GM21717 (cell line): ENCODE results near the gene MXI1.
"Not testable (repeated sequence)": the region's sequence is repeated elsewhere in the genome, so short reads cannot be mapped to it uniquely, and the experiment has no call there.

ENCODE experiments used
- ATAC-seq: cut with Tn5 transposase; IDR thresholded peaks from one replicate; pipeline ENCODE4 v1.9.1; 2021; ENCODE audit warnings: mild to moderate bottlenecking, moderate library complexity; ENCODE audit not compliant: unreplicated experiment

MXI1 gene

GRCh38 chr10:110181451-110181850, 26.0 kb upstream of the MXI1 start:
- ATAC-seq = no peak

DNA sequence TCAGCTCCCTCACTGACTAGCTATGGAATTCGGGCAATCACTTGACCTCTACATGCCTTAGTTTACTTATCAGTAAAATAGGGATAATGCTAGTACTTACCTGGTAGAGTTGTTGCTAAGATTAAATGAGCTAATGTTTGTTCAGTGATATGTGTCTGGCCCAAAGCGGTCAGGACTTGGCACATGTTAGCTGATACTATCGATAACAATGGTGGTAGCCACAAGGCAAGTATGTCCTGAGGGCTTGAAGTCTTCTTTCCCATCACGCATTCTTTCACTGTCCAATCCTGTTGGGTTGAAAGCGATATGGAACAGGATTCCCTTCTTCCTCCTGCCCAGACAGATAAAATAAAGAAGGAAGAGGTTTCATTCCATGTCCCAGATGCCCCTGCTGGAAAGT, 25.5 kb upstream of the MXI1 start:
- no peak for ATAC-seq

GRCh38 chr10:110184398-110184797, 23.0 kb upstream of the MXI1 start:
- no peak for ATAC-seq

GRCh38 chr10:110185646-110186182, 21.7 kb upstream of the MXI1 start:
- not testable (repeated sequence) for ATAC-seq

DNA sequence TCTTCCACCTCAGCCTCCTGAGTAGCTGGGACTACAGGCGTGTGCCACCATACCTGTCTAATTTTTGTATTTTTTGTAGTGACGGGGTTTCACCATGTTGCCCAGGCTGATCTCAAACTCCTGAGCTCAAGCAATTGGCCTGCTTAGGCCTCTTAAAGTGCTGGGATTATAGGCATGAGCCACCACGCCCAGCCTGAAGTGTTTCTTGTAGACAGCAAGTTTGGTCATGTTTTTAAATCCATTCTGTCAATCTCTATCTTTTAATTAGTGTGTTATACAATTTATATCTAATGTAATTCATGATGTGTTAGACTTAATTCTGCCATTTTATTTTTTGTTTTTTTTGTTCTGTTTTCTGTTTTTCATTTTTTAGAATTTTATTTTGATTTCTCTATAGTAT, 17.2 kb upstream of the MXI1 start:
- ATAC-seq = no peak

DNA sequence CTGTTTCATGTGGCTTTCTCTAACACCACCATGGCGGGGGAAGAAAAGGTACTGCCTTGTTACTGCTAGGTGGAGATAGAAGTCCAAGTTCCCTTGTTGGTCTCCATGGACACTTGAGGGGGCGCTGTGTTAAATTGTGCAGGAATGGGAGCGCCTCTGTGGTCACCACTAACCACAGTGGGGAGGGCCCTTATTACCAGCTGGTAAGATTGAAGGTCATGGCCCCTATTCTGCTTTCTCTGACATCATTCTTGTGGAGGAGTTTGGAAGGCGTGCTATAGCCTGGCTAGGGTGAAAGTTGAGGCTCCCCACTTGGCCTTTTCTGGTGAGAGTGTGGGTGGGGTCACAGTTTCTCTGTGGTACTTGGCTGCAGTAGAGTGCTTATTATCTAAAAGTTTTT, 14.9 kb upstream of the MXI1 start:
- ATAC-seq = peak; percentile 75

DNA sequence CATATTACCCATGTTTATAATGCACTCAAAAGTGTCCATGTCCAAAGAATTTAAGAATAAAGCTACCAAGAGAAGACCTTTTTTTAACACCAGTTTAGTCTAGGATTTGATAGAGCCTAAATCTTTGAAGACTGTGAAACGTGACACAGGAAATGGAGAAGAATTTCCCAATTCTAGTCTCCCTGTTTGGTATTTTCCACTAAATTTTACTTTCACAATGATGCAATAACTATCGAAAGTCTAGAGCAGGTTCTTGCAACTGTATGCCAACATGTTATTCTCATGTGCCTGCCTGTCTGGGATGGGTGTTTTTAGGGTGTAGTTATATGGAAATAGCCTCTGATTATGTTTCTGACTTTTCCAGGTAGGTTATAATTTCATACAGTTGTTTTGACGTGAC, 6.9 kb upstream of the MXI1 start:
- no peak for ATAC-seq

DNA sequence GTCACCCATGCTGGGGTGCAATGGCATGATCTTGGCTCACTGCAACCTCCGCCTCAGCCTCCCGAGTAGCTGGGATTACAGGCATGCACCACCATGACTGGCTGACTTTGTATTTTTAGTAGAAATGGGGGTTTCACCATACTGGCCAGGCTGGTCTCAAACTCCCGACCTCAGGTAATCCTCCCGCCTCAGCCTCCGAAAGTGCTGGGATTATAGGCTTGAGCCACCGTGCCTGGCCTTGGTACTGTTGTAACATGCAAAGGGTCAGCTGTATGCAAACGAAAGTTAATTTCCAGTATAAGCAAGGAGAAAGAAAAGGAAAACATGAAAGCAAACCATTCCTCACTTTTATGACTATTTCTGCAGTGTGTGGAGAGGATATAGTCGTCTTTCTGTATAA, 6.4 kb upstream of the MXI1 start:
- not testable (repeated sequence) for ATAC-seq

GRCh38 chr10:110203500-110204455, 3.6 kb upstream of the MXI1 start:
- no peak for ATAC-seq

DNA sequence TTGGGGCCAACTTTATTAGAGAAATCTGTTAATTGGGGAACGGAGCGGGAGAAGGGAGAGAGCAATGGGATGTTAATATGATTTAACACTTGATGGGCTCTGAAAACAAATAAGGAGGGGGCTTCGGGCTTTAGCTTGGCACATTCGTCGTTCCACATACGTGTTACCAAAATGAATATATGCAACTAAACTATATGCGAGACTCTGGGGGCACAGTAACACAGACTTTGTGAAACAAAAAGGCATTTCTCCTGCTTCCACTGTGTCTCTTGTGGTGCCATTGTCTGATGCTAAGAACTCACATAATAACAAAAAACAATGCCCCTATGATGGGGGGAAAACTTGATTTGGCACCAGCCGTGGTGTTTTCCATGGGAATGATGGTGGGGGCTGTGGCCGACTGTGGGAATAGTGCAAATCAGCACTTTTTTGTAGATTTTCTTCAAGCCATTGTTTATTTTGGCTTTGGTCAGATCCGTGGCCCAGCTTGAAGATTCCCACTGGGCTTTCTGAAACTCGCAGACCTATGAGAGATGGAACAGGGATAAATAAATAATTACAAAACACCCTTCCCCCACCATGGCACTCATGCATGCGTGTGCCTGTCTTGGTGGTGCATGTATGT, 2.2 kb upstream of the MXI1 start:
- no peak for ATAC-seq

DNA sequence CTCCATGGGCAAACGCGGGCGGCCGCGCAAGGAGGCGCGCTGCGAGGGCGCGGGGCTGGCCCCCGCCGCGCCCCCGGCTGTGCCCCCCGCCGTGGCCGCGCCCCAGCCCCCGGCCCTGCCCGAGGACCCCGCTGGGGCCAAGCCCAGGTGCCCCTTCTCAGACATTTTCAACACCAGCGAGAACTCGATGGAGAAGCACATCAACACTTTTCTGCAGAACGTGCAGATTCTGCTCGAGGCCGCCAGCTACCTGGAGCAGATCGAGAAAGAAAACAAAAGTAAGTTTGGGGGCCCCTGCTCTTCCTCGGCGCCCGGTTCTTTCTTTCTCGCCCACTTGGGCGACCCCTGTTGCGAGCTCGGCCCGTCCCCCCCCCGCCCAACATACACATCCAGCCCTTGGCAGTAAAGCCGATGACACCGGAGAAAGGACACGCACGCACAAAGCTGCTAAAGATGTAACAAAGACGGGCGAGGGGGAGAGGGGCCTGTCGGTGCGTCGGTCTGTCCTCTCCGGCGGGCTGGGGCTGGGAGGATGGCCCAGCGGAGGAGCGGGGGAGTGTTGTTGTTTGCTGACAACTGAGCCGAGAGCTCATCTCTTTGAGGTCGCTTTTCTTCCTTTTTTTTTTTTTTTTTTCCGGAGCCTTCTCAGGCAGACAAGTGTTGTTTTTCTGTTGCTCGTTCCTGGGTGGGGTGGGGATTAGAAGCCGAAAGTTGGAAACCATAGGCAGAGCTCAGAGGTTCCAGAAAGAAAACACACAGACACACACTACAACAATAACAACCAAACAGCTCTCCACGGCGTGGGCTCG, 604 bp downstream of the MXI1 start:
- ATAC-seq = no peak

GRCh38 chr10:110208614-110209453, 1.4 kb downstream of the MXI1 start:
- no peak for ATAC-seq

DNA sequence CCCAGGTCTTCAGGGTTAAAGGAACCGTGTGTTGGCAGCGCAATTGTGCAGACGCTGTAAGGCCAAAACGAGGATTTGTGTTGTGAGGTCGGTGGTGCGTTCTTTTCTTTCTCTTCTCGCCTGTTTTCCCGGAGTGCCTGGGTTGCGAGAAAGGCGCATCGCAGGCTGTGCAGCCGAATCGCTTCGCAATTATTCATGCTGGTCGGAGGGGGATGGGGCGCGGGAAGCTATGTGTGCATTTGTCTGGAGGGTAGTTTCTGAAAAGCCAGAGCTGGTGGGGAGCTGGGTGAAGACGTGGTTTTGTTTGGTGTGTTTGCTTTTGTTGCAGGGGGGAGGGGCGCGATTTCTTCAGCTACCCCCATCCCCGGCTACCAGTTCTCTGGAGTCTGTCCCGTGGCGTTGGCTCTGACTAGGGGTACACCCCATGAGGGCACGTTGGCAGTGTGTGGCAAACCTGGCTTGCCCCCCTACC, 2.1 kb downstream of the MXI1 start:
- no peak for ATAC-seq

DNA sequence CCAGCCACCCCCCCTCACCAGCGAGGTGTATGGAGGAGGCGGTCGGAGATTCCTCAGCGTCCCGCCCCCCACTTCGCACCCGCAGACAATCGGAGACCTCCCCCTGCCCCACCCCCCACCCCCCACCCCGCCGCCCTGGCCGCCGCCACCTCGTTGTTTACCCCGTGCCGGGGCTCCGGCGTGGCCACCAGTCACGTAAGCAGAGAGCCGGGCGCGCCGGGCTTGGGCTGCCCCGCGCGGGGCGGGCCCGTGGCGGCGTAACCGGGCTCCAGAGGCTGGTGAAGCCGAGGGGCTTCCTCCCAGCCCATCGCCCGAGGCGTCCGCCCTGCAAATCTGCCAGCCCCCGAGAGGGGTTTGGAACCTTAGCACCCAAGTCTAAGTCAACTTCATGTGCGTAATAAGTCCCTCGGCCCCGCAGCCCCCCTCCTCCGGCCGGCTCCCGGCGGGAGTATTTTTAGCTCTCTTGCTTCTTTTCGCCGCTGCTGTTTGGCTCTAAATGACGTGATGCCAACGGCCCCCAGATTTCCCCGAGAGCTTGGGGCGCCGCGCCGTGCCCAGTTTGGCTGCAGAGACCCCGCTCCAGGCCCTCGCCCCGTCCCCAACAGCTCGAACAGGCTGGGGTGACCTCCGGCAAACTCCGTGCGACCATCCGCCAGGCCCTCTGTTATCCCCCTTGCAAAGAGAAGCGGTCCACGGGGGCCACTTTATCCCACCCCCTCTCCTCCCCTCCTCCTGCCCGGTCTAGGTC, 2.7 kb downstream of the MXI1 start:
- no peak for ATAC-seq

DNA sequence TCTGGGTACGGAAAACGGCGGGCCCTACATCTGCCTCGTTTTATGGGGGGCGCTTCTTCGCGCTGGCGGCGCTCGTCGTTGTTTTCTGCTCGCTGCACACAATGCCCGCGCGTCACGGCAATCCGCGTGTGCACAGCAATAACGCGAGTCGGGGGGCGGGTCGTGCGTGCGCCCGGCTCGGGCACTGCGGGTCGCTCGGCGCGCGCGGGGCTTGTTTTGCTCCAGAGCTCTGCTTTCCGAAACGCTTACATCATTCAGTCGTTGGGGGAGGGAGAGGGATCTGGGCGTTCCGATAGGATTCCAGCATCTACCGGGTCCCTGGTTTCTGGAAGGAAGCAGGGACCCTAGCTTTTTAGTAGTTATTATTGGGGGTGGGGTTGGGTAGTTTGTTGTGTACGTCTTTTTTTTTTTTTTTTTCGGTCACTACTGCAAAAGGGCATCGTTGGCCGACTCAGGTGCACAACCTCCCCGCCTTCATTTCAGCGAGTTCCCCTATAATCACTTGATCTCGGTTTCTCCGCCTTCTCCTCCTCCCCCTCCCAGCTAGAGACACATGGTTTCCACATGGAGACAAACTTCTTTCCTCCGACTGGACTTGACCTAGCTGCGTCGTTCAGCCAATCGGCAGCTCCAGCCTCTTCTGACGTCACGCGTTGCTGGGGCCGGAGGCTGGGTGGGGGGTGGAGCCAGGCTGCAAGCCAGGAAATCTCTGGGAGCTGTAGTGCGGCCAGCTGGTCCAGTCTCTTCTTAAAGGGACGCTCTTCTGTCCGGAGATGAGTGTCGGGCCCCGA, 3.5 kb downstream of the MXI1 start:
- peak; percentile 69 for ATAC-seq

- ATAC-seq = no peak
These were observed 4.0 kb downstream of the MXI1 start for GRCh38 chr10:110211465-110211843.

DNA sequence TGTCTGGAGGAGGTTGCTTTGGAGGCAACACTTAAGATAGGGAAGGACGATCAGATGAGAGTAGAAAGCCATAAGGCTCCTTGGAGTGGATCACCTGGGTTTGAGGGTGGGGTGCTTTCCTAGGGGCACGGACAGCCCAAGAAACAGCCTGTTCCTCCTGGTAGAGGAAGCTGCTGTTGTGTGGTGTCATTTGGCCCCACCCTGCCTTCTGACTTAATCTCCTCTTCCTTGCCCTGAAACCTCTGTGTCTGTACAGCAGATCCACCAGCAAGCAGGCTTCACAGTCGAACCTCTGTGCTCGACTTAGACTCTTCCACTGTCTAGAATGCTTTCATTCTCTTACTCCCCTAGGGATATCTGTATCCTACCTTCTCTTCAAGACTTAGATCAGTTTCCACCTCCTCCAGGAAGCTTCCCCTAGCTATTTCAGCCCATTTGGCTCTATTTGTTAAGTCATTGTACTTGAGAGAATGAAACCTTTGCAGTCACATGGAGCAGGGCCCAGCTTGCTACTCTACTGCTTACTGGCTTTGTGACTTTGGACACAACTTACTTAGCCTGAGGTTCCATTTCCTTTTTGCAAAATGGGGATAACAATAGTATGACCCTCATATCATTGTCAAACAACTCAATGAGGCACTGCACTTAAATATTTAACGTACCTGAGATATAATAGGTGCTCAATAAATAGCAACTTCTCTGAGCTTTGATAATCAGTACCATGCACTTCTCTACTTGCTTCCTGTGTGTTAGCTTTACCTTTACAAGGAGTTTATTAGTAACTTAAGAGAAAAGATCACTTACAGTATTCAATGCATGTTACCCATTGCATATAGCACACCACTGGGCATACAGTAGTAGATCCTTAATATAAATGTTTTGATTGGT, 5.0 kb downstream of the MXI1 start:
- ATAC-seq = peak; percentile 15

DNA sequence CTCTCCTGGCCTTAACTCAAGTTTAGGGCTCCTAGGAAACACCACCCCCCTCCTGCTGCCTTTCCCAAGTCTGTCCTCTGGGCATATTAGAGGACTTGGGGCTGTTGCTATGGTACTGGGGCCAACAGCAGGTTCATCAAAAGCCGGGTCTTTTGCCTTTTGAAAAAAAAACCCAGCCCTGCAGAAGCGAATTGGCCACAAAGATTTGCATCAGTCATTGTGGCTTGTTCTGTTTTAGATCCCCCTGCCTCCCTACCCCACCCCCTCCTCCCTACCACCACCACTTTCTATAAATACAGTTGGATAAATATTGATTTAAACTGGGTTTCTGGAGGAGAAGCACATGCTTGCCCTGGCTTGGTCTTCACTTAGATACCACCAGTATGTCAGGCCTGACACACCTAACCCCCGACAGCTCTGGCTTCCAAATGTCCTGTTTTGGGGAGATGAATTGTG, 7.0 kb downstream of the MXI1 start:
- peak; percentile 20 for ATAC-seq
